Left ventricle myocardium inferior (tissue), 1 donor: ENCODE data around the gene MAST4. TPM values are rescaled to one million over a fixed set of nuclear protein-coding genes. Genes with fewer than 3 reads are reported as not detected.
A peak's percentile ranks its signal among the peaks of the same experiment; 100 is the strongest.

Experiments
- DNase-seq: peaks from one replicate; pipeline ENCODE4 v3.0.0-alpha.2; 2020
- H3K27ac ChIP-seq: fragments of 200-600 bp; replicated peaks from 2 replicates; pipeline ENCODE4 v1.8.0; 2021
- H3K27me3 ChIP-seq: fragments of 200-600 bp; 2 replicates; pipeline ENCODE4 v1.8.0; 2021; ENCODE audit warnings: low read depth
- H3K36me3 ChIP-seq: fragments of 200-600 bp; 2 replicates; pipeline ENCODE4 v1.8.0; 2021
- H3K4me1 ChIP-seq: fragments of 200-600 bp; 2 replicates; pipeline ENCODE4 v1.8.0; 2021
- H3K4me3 ChIP-seq: fragments of 200-600 bp; 2 replicates; pipeline ENCODE4 v1.8.0; 2021; ENCODE audit warnings: mild to moderate bottlenecking, moderate library complexity
- H3K9me3 ChIP-seq: fragments of 200-600 bp; replicated peaks from 2 replicates; pipeline ENCODE4 v1.8.0; 2021
- intact Hi-C: fragments of 100-400 bp; cut with micrococcal nuclease; formaldehyde crosslinking; loops from one replicate; pipeline ENCODE4 v1.11.0; 2022
- total RNA-seq: library from RNA; stranded (reverse); fragmentation: NEBNext Ultra II Directional; extraction: Animal tissue kit (Norgen Biotek cat#: 25700); gene quantifications from one replicate; pipeline ENCODE4 v1.2.1, GENCODE V29; 2021
- TF ChIP-seq, protein P1 (sequence below): fragments of 200-600 bp; IDR thresholded peaks from 2 replicates; pipeline ENCODE4 v1.8.0; 2021; ENCODE audit warnings: antibody characterized with exemption, mild to moderate bottlenecking, borderline replicate concordance
- donor health status: DM: no; HTN: yes; CAD: no; lungs with severe emphysema.

MAST4 gene
- total RNA-seq, 1 donor from 2014 or later: 55.7 TPM

DNA sequence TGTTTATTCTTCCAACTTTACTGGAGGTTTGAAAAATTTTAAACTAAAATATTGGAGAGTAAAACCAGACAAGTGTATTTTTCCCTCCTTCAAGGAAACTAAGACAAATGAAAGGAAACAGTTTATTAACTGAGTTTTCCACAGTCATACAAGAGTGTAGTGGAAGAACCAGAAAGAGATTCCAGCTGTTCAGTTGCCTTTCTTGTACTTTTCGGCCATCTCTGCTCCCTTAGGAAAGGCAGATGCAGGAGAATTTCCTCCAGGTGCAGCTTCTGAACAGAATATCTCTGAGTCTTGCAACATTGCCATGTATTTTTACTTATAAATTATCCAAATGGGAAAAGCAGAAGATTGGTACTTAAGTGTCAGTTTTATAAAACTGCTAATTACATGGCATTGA lies 217.1 kb downstream of the MAST4 start:
- TF ChIP-seq, protein P1, sequence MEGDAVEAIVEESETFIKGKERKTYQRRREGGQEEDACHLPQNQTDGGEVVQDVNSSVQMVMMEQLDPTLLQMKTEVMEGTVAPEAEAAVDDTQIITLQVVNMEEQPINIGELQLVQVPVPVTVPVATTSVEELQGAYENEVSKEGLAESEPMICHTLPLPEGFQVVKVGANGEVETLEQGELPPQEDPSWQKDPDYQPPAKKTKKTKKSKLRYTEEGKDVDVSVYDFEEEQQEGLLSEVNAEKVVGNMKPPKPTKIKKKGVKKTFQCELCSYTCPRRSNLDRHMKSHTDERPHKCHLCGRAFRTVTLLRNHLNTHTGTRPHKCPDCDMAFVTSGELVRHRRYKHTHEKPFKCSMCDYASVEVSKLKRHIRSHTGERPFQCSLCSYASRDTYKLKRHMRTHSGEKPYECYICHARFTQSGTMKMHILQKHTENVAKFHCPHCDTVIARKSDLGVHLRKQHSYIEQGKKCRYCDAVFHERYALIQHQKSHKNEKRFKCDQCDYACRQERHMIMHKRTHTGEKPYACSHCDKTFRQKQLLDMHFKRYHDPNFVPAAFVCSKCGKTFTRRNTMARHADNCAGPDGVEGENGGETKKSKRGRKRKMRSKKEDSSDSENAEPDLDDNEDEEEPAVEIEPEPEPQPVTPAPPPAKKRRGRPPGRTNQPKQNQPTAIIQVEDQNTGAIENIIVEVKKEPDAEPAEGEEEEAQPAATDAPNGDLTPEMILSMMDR: no peak
- H3K4me3 ChIP-seq: no peak overlapping the region
- H3K9me3 ChIP-seq: no peaks in the 10 kb centered on the region
- no peak for DNase-seq
- intact Hi-C loops: loop anchor here (10.0 kb wide), 2 partner anchors 51 to 161 kb away; no protein-coding TSS in a partner anchor
- H3K4me1 ChIP-seq: peaks cover 26% of the 10 kb centered on the region
- no peaks in the 10 kb centered on the region for H3K36me3 ChIP-seq
- no peaks in the 10 kb centered on the region for H3K27me3 ChIP-seq
- no peak overlapping the region for H3K27ac ChIP-seq

DNA sequence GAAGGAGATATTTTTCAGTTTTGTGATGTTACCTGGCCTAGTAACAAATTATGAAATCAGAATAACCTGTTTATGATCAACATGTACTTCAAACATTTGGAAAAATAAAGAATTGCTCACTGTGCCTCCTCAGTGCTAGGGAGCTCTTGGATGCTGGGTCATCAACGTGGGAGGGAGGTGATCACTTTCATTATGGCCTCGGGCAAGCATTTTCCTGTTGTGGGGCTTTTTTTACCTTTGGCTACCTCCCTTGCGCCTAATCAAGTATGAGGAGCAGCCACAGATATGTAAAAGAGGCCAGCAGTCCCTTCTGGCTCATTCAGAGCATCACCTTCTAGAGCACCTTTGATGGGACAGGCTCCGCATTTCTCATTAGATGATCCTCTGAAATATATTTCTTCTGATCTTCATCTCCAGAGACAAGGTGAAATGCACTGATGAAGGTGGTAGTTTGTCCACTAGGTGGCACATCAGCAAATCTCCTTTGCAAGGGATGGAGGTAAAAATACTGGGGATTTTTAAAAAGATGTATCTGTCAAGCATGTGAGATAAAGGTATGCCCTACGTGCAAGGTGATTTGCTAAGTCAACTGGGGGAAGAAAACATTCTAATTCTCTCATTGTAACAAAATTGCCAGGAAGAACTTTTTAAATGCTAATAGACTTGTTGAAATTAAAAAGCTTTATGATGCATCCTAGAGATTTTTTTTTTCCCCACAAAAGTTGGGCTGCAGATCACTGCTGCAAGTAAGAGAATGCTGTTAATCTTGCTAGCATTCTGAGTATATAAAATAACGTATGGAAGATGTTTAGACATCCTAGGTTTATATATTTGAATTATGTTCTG lies 218.2 kb downstream of the MAST4 start:
- TF ChIP-seq, protein P1: peak; percentile 82
- DNase-seq: no peak
- peaks cover 31% of the 10 kb centered on the region for H3K4me1 ChIP-seq
- no peaks in the 10 kb centered on the region for H3K9me3 ChIP-seq
- H3K36me3 ChIP-seq: no peaks in the 10 kb centered on the region
- H3K27ac ChIP-seq: no peak overlapping the region
- no peak overlapping the region for H3K4me3 ChIP-seq
- intact Hi-C loops: loop anchor here (10.0 kb wide), 2 partner anchors 50 to 160 kb away; no protein-coding TSS in a partner anchor
- H3K27me3 ChIP-seq: no peaks in the 10 kb centered on the region

DNA sequence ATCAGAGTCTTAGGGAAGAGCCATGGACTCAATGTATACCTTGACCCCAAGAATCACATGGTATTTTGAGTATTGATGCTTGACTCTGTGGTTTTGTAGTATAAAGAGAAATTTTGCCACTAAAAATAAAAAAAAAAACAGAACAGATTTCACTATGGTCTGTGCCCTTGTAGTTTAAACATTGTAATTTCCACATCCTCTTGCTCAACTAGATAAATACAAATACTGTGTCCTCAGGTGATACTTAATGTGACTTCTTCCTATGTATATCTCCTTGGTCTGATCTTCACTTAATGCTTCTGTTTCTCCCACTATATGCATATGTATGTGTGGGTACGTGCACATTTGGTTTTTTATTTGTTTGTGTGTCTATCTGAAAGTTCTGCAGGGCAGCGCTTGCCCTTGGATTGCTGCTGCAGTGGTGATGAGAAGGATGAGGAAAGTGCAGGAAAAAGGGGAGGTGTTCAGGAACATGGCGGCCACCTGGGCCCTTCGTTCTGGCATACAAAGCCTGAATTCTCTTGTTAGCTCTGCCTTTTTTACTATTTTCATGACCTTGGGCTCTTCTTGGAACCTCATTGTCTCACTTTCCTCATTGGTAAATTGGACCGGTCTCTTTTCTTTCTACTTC lies 222.2 kb downstream of the MAST4 start:
- peak overlapping the region; percentile 73 for H3K27ac ChIP-seq
- H3K4me3 ChIP-seq: no peak overlapping the region
- no peaks in the 10 kb centered on the region for H3K9me3 ChIP-seq
- no peaks in the 10 kb centered on the region for H3K27me3 ChIP-seq
- no peak for DNase-seq
- no peaks in the 10 kb centered on the region for H3K36me3 ChIP-seq
- intact Hi-C loops: loop anchor here (10.0 kb wide), 2 partner anchors 46 to 156 kb away; no protein-coding TSS in a partner anchor
- H3K4me1 ChIP-seq: peaks cover 35% of the 10 kb centered on the region
- TF ChIP-seq, protein P1: no peak

DNA sequence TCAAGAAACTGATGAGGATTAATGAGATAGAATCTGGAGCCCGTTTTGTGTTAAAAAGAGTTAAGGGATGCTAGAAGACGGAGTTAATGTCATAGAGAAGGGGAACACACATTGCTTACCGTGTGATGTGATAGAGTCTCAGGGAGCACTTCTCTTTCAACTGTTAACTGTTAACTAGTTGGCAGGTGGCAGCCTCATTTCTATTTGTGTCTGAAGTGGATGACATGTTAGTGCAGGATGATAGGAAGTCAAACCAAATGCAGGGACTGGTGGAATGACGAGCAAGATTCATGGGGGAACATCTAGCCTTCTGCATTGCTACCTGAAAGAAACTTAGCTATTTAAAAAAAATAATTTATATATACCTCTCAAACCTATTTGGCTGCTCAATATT lies 222.7 kb downstream of the MAST4 start:
- peak overlapping the region; percentile 73 for H3K27ac ChIP-seq

DNA sequence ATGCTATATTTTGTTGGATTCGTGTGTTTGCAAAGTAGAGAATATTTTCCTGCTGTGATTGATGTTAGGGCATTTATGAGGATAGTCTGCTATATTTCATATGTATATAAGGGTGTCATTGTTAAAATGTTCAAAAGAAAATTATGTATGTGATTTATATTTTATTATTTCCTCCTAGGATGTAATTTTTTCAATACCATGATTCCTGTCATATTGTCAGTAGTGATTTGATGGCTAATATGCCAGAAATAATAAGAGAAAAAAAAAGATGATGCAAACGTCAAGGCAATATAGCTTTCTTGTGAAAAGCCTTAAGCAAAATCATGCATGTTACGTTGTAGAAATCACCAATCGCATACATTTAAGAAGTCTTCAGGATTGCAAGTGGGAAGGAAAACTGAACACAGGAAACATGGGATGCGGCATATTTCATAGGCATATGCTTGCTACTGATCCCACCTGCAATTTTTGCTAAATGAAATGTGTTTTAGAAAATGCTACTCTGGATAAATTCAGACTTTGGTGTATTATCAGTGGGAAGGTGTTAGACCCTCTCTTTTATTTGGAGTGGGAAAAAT lies 224.5 kb downstream of the MAST4 start:
- TF ChIP-seq, protein P1: no peak
- intact Hi-C loops: no loop called here
- Histone ChIP-seq H3K27me3 (no peaks in the 10 kb centered on the region), H3K4me1 (peaks cover 14% of the 10 kb centered on the region), H3K27ac (no peak overlapping the region), H3K36me3 (no peaks in the 10 kb centered on the region), H3K9me3 (no peaks in the 10 kb centered on the region), H3K4me3 (no peak overlapping the region)
- no peak for DNase-seq

More for the DNA sequence above, 222.7 kb downstream of the MAST4 start:
- Histone ChIP-seq H3K36me3 (no peaks in the 10 kb centered on the region), H3K9me3 (no peaks in the 10 kb centered on the region), H3K4me1 (peaks cover 30% of the 10 kb centered on the region), H3K4me3 (no peak overlapping the region), H3K27me3 (no peaks in the 10 kb centered on the region)
- DNase-seq: no peak
- intact Hi-C loops: loop anchor here (10.0 kb wide), 2 partner anchors 46 to 156 kb away; no protein-coding TSS in a partner anchor
- TF ChIP-seq, protein P1: no peak
